HG02840 (cell line): Measurements from ENCODE around the gene MGLL.

Source experiments
- ATAC-seq: cut with Tn5 transposase; IDR thresholded peaks from one replicate; pipeline ENCODE4 v1.9.1; 2021; ENCODE audit warnings: mild to moderate bottlenecking, moderate library complexity, moderate number of reproducible peaks; ENCODE audit not compliant: unreplicated experiment, low FRiP score

MGLL gene

GRCh38 chr3:127822041-127822681 lies at the start of gene MGLL:
Gene MGLL, minus strand, starts transcription at chr3:127822515. Its CDS starts 197 bp downstream, at chr3:127822318.
- no peak for ATAC-seq

- ATAC-seq, result no peak
Observed at GRCh38 chr3:127870156-127870555, 47.8 kb upstream of the MGLL start.

- no peak for ATAC-seq
Observed at GRCh38 chr3:127867986-127868385, 45.7 kb upstream of the MGLL start.

GRCh38 chr3:127867412-127867811 lies 45.1 kb upstream of the MGLL start:
- no peak for ATAC-seq

- no peak for ATAC-seq
Observed at GRCh38 chr3:127865941-127866340, 43.6 kb upstream of the MGLL start.

GRCh38 chr3:127860211-127860696 lies 37.9 kb upstream of the MGLL start:
- ATAC-seq, result no peak

- ATAC-seq, result no peak
Observed at GRCh38 chr3:127859730-127860129, 37.4 kb upstream of the MGLL start.

- no peak for ATAC-seq
Observed at GRCh38 chr3:127858937-127859336, 36.6 kb upstream of the MGLL start.

GRCh38 chr3:127858521-127858920 lies 36.2 kb upstream of the MGLL start:
- ATAC-seq, result no peak

GRCh38 chr3:127857333-127857732 lies 35.0 kb upstream of the MGLL start:
- no peak for ATAC-seq

- no peak for ATAC-seq
Observed at GRCh38 chr3:127856801-127857200, 34.5 kb upstream of the MGLL start.

- no peak for ATAC-seq
Observed at GRCh38 chr3:127855246-127855645, 32.9 kb upstream of the MGLL start.

GRCh38 chr3:127853681-127854080 lies 31.4 kb upstream of the MGLL start:
- ATAC-seq, result no peak

- no peak for ATAC-seq
Observed at GRCh38 chr3:127851899-127852298, 29.6 kb upstream of the MGLL start.

GRCh38 chr3:127849368-127849767 lies 27.1 kb upstream of the MGLL start:
- no peak for ATAC-seq

GRCh38 chr3:127848131-127849129 lies 26.1 kb upstream of the MGLL start:
- ATAC-seq, result no peak

GRCh38 chr3:127847236-127847720 lies 25.0 kb upstream of the MGLL start:
- ATAC-seq, result no peak

- no peak for ATAC-seq
Observed at GRCh38 chr3:127846576-127846975, 24.3 kb upstream of the MGLL start.

GRCh38 chr3:127844326-127844942 lies 22.1 kb upstream of the MGLL start:
- ATAC-seq, result no peak

- ATAC-seq, result no peak
Observed at GRCh38 chr3:127840671-127841070, 18.4 kb upstream of the MGLL start.

- ATAC-seq, result no peak
Observed at GRCh38 chr3:127839099-127839498, 16.8 kb upstream of the MGLL start.
